HG03039 (cell line): ENCODE results near the gene MRGPRD.

ENCODE experiments used
- ATAC-seq: cut with Tn5 transposase; IDR thresholded peaks from one replicate; pipeline ENCODE4 v1.9.1; 2021; ENCODE audit warnings: mild to moderate bottlenecking, moderate library complexity; ENCODE audit not compliant: unreplicated experiment

The MRGPRD gene, protein sequence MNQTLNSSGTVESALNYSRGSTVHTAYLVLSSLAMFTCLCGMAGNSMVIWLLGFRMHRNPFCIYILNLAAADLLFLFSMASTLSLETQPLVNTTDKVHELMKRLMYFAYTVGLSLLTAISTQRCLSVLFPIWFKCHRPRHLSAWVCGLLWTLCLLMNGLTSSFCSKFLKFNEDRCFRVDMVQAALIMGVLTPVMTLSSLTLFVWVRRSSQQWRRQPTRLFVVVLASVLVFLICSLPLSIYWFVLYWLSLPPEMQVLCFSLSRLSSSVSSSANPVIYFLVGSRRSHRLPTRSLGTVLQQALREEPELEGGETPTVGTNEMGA

DNA sequence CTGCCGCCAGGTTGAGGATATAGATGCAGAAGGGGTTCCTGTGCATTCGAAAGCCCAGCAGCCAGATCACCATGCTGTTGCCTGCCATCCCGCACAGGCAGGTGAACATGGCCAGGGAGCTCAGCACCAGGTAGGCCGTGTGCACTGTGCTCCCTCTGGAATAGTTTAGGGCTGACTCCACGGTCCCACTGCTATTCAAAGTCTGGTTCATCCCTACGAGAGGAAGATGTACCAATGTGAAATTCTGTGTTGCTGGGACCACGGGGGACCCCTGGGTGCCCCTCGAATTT is at the start of gene MRGPRD:
TSS of gene MRGPRD (minus strand) at position 211 of the 290 bp plus-strand sequence. CDS start at position 211, 0 bp downstream.
- ATAC-seq: no peak

- no peak for ATAC-seq
These were observed 49.5 kb upstream of the MRGPRD start for GRCh38 chr11:69030301-69030700.

DNA sequence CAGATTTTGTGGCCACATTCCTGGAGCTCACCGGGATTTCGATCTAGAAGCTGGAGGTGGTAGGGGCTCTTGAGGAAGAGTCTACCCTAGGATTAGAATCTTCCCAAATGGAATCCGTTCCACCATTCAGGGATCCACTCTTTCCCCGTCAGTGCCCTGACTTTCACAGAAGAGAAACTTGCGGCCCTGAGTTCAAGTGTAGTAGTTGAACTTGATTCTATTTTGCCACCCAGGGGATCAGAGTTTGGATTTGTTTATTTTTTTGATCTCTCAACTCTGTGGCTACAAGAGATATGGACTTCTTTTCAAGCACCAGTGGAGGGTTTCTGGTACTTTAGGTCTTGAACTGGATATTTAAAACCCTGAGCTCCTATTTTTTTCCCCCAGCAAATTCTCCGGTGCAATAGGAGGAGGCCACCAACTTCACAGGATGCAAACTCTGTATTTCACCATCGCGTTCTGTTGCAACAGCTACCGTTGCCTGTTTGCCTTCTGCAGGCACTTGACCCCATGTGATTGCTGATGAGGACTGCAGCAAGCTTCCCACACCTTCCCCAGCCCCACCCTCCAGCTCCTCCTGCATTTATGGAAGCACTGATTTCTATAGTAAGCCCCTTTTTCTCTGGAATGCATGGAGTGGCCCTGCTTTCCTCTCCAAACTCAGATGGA is 47.1 kb upstream of the MRGPRD start:
- no peak for ATAC-seq

DNA sequence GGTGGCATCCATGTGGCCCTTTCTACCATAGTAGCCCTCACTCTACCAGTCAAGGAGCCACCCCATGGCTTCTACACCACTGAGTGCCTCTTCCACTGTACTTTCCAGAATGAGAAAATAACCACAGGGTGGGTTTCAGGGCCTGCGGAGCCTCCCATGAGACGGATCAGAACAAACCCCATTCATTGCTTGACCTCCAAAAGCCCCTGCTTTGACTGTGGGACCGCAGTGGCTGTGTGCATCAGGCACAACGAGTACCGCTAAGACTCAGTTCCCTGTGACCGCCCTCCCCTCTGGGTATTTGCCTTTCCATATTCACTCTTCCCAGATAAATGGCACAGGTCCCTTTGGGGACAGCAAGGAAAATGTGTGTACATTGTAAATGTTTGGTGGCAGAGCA is 43.7 kb upstream of the MRGPRD start:
- ATAC-seq: no peak

- no peak for ATAC-seq
These were observed 41.5 kb upstream of the MRGPRD start for GRCh38 chr11:69022260-69022659.

DNA sequence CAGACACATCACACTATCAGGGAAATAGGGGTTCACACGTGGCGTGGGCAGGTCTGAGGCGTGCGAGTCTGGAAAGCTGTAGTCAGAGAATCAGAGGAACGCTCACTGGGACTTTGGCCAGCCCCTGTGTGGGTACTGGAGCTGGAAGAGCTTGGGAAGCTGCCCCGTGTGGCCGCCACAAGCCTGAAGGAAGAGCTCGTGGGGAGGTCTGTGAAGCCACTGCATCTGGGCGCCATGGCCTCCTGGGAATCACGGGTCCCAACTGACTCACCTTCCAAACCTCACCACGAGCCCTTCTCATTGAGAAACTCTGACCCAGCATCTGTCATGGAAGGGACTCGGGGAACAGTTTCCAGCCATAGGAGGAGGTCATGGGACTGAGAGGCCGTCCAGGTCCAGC is 38.1 kb upstream of the MRGPRD start:
- ATAC-seq: no peak

DNA sequence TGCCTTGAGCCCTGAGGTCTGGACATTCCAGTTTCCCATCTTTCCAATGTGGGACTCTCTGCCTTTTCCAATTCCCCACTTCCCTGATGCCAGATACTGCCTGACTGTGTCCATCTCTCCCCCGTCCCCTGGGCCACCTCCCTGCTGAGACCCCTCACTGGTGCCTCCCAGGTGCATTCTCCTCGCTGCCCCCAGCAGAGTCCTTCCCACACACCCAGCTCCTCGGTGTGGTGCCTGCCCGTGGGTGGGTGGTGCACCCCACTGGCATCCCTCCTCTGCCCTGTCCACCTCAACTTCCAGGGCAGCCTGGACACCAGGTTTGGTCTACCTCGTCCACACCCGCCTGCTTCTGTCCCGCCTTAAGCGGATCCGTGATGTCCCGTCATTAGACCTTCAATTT is 37.2 kb upstream of the MRGPRD start:
- no peak for ATAC-seq

GRCh38 chr11:69014898-69015549 is 34.2 kb upstream of the MRGPRD start:
- no peak for ATAC-seq

DNA sequence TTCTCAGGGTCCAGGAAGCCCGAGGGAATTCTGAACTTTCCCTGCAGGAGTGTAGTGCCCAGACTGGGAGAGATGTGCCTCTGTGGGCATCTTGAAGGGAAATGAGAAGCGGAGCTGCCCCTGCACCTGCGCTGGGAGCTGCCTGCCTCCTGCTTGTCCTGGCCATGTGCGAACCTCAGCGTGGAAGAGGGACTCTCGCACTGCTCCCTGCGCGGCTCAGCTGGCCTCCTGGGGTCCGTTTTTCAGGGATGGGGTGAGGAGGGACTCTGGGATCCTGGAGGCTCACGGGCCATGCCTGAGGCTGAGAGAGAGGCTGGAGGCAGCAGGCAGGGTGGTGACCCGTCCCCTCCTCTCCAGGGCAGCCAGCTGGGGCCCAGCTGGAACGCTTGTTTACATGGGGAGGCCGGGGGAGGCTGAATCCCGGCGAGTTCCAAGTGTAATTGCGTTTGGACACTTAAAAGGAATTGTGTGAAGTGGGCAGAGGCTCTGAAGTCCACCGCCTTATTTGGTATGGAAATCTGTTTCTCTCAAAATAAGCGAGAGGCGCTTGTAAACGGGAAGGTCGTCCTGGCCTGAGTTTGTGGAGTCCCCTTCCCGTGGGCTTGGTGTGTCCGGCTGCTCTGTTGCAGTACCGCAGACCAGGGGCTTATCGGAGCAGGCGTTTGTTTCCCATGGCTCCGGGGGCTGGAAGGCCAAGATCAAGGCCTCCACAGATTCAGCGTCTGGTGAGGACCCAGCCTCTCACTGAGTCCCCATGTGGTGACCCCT is 33.5 kb upstream of the MRGPRD start:
- ATAC-seq: no peak

DNA sequence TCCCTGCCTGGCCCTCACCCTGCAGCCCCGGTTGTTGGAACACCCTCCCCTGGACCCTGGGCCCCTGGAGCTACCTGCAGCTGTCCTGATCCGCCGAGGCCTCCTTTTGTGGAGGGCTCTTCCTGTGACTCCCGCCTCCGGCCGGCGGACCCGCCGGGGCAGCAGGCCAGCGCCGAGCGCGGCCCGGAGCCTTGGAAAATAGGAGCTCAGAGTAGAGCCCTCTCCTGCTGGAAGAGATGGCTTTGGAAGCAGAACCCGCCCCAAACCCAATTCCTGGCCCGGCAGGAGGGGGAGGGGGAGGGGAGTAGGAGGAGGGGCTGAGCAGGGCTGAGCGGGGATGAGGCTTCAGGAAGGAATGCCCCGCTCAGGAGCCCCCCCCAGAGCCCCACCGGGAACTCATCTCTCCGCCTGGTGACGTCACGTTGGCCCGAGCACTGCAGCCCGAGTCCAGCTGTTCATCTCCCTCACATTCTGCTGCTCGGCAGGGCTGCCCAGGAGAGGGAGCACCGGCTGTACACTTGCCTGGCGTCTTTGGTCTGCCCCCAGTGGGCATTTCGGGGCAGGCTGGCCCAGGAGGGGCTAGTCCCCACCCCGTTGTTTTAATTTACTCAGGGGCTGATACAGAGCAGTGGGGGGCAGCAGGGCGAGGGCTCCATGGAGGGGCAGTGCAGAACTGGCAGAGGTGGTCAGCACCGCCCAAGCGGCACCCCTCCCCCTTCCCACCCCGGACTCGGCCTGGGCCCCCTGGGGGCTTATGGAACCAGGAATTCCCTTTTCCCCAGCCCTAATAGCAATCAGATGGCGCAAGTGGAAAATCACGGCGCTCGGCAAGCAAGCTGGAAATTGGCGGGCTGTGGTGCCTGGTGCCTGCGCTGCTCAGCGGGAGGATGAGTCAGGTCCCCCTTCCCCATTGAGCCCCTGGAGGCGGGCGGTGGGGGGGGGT is 32.5 kb upstream of the MRGPRD start, which contains the start of gene MRGPRF:
TSS of gene MRGPRF (minus strand) at position 238 of the 943 bp plus-strand sequence. CDS start 3,345 bp downstream, outside the sequence.
- ATAC-seq: no peak

DNA sequence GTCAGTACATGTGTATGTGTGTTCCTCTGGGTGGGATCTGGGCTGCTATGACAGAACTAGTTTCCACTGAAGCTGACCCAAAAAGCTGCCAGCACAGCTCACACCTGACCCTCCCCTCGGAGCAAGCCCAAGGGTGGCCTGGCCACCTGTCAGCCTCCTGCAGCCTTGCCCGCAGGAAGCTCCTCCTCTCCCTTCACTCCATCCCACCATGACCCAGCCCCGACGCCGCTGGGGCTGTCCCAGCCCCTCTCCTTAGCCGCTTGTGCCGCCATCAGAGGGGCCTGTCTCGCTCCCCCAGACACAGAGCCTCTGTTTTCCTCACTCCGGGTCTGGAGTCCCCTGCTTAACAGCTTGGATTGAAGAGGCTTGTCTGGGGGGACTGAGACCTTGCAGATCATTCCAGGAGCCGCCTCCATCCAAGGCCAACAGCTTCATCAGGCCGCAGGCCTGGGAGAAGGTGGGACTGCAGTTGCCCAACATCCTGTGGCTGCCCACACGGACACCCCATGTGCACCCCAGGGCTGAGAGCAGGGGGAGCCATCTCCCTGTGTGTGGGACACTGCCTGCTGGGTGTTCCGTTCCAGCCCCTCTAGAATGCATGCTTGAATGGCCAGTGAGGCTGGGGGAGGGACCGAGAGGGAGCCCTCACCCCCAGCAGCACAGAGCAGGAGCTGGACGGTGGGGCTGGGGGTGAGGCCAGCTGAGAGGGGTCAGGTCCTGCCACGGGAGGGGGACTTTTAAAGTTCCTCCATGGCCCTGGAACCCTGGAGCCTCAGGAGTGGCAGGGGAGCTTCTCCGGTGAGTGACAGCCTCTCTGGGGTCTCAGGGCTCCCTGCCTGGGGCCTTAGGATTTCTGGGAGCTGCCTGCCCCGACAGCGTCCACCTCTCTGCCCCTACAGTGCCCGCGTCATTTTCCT is 31.6 kb upstream of the MRGPRD start:
- ATAC-seq: no peak

- ATAC-seq: no peak
These were observed 30.9 kb upstream of the MRGPRD start for GRCh38 chr11:69011624-69012091.

GRCh38 chr11:69010964-69011623 is 30.3 kb upstream of the MRGPRD start:
- ATAC-seq: no peak

GRCh38 chr11:69010361-69010891 is 29.6 kb upstream of the MRGPRD start:
- ATAC-seq: no peak

GRCh38 chr11:69009441-69010211 is 28.8 kb upstream of the MRGPRD start:
- ATAC-seq: no peak

GRCh38 chr11:69008737-69009440 is 28.1 kb upstream of the MRGPRD start:
- ATAC-seq: no peak

- no peak for ATAC-seq
These were observed 27.2 kb upstream of the MRGPRD start for GRCh38 chr11:69007975-69008381.
